ENCODE measurements around the gene ELMO1. TPM values are rescaled to one million over a fixed set of nuclear protein-coding genes. Genes with fewer than 3 reads are reported as not detected.

Gene ELMO1
- total RNA-seq, 1 donor from 2014 or later: 78.9 TPM

- no peak for DNase-seq
Observed at GRCh38 chr7:37365405-37365804, 83.3 kb downstream of the ELMO1 start.

- no peak for DNase-seq
Observed at GRCh38 chr7:37364856-37365255, 83.8 kb downstream of the ELMO1 start.

- DNase-seq: no peak
Observed at GRCh38 chr7:37363536-37364491, 84.8 kb downstream of the ELMO1 start.

- DNase-seq: no peak
Observed at GRCh38 chr7:37362802-37363201, 85.9 kb downstream of the ELMO1 start.

- DNase-seq: no peak
Observed at GRCh38 chr7:37360484-37360883, 88.2 kb downstream of the ELMO1 start.

GRCh38 chr7:37359662-37360444 is 88.8 kb downstream of the ELMO1 start:
- DNase-seq: no peak

GRCh38 chr7:37359180-37359579 is 89.5 kb downstream of the ELMO1 start:
- DNase-seq: no peak

- DNase-seq: no peak
Observed at GRCh38 chr7:37357637-37357996, 91.0 kb downstream of the ELMO1 start.

- DNase-seq: no peak
Observed at GRCh38 chr7:37356911-37357636, 91.6 kb downstream of the ELMO1 start.

GRCh38 chr7:37354656-37355131 is 94.0 kb downstream of the ELMO1 start:
- DNase-seq: no peak

GRCh38 chr7:37353949-37354655 is 94.6 kb downstream of the ELMO1 start:
- DNase-seq: no peak

- DNase-seq: no peak
Observed at GRCh38 chr7:37352974-37353948, 95.4 kb downstream of the ELMO1 start.

GRCh38 chr7:37352251-37352880 is 96.3 kb downstream of the ELMO1 start:
- no peak for DNase-seq

GRCh38 chr7:37351716-37352115 is 96.9 kb downstream of the ELMO1 start:
- no peak for DNase-seq

- no peak for DNase-seq
Observed at GRCh38 chr7:37349979-37350590, 98.6 kb downstream of the ELMO1 start.

GRCh38 chr7:37348982-37349381 is 99.7 kb downstream of the ELMO1 start:
- DNase-seq: no peak

- no peak for DNase-seq
Observed at GRCh38 chr7:37346761-37347160, 101.9 kb downstream of the ELMO1 start.

- DNase-seq: no peak
Observed at GRCh38 chr7:37344886-37345579, 103.6 kb downstream of the ELMO1 start.

Measured in occipital lobe (tissue), 2 donors.